A673 (cell line): ENCODE data around the gene SPON1. TPM values are rescaled to one million over a fixed set of nuclear protein-coding genes. Genes with fewer than 3 reads are reported as not detected.

ENCODE experiments used
- BruUV-seq: library from RNA; stranded (reverse); fragments of 400-500 nt; replicated peaks from 2 replicates; lab custom pipeline; 2021; lab: Mats Ljungman, UMichigan
- CTCF ChIA-PET: fragments of 300-600 bp; sonication (Branson Sonifier 250); formaldehyde crosslinking; loops from one replicate; lab custom pipeline; 2022; ENCODE audit warnings: antibody characterized with exemption; lab: Charles Lee
- POLR2A ChIA-PET: fragments of 300-600 bp; sonication (Branson Sonifier 250); formaldehyde crosslinking; loops from one replicate; lab custom pipeline; 2022; ENCODE audit warnings: antibody characterized with exemption; ENCODE audit not compliant: low non-redundant PET; lab: Charles Lee
- DNase-seq: peaks from one replicate; pipeline ENCODE4 v3.0.0-alpha.2; 2015; ENCODE audit warnings: low spot score
- H3K27ac ChIP-seq: fragments of 200-600 bp; sonication (generic); 2 replicates; pipeline ENCODE4 v1.5.1; 2016; ENCODE audit warnings: mixed run types, low read depth, mild to moderate bottlenecking, mixed read lengths, antibody characterized with exemption, low read length; ENCODE audit not compliant: poor library complexity, severe bottlenecking
- H3K27me3 ChIP-seq: fragments of 200-600 bp; sonication (generic); replicated peaks from 2 replicates; pipeline ENCODE4 v1.6.1; 2017; ENCODE audit warnings: mixed run types, low read depth, mild to moderate bottlenecking, mixed read lengths, antibody characterized with exemption, low read length; ENCODE audit not compliant: insufficient read depth, poor library complexity
- H3K36me3 ChIP-seq: fragments of 200-600 bp; sonication (generic); 2 replicates; pipeline ENCODE4 v1.6.1; 2016; ENCODE audit warnings: mixed run types, mild to moderate bottlenecking, mixed read lengths, antibody characterized with exemption, low read length; ENCODE audit not compliant: insufficient read depth, poor library complexity, severe bottlenecking
- H3K4me1 ChIP-seq: fragments of 200-600 bp; sonication (generic); 2 replicates; pipeline ENCODE4 v1.6.1; 2017; ENCODE audit warnings: mixed run types, mild to moderate bottlenecking, mixed read lengths, antibody characterized with exemption, low read length; ENCODE audit not compliant: insufficient read depth, poor library complexity, severe bottlenecking
- H3K4me3 ChIP-seq: fragments of 200-600 bp; sonication (generic); 2 replicates; pipeline ENCODE4 v1.5.1; 2016; ENCODE audit warnings: low read depth, mixed run types, mild to moderate bottlenecking, mixed read lengths, low read length; ENCODE audit not compliant: poor library complexity, severe bottlenecking
- H3K9me3 ChIP-seq: fragments of 200-600 bp; sonication (generic); 2 replicates; pipeline ENCODE4 v1.6.1; 2016; ENCODE audit warnings: mixed run types, low read depth, mild to moderate bottlenecking, mixed read lengths, antibody characterized with exemption, low read length; ENCODE audit not compliant: poor library complexity, severe bottlenecking
- EZH2 ChIP-seq: fragments of 200-600 bp; sonication (generic); IDR thresholded peaks from 2 replicates; pipeline ENCODE4 v1.6.1; 2017; ENCODE audit warnings: borderline replicate concordance, low read depth, mild to moderate bottlenecking, mixed read lengths, antibody characterized with exemption, low read length; ENCODE audit not compliant: poor library complexity, severe bottlenecking
- intact Hi-C: fragments of 100-400 bp; cut with micrococcal nuclease; formaldehyde crosslinking; loops from one replicate; pipeline ENCODE4 v1.10.0; 2022; ENCODE audit not compliant: unreplicated experiment
- total RNA-seq: library from RNA; stranded (reverse); gene quantifications from 2 replicates; pipeline ENCODE4 v1.2.3, GENCODE V29; 2021
- TF ChIP-seq, protein P1 (sequence below): fragments of 300-800, 200-600 bp; sonication (generic); conservative IDR thresholded peaks from 2 replicates; pipeline ENCODE4 v1.5.1; 2017; ENCODE audit warnings: low read depth, mild to moderate bottlenecking, antibody characterized with exemption, low read length, moderate library complexity, mixed read lengths

The SPON1 gene
- total RNA-seq, 1 experiment from 2014 or later = not detected

DNA sequence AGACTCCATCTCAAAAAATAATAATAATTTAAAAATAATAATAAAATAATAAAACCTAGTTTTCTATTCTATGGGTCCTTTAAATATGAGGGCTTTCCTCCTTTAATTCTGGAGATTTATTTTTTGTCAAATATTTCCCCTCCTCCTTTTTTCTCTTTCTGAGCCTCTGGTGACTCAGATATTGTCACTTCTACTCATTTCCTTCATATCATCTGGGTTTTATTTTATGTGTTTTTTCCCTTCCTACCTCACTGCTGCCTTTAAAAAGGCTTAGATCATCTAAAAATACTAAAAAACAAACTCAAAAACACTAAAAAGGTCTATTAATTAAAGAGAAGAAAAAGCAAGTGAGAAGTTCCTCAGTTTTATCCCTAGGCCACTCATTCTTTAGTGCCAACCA lies 138.9 kb downstream of the SPON1 start:
- H3K9me3 ChIP-seq = no peaks in the 10 kb centered on the region
- no peaks in the 10 kb centered on the region for H3K36me3 ChIP-seq
- H3K4me1 ChIP-seq = no peaks in the 10 kb centered on the region
- peaks cover 6% of the 10 kb centered on the region for H3K27me3 ChIP-seq
- no peak for TF ChIP-seq EZH2
- TF ChIP-seq, protein P1, sequence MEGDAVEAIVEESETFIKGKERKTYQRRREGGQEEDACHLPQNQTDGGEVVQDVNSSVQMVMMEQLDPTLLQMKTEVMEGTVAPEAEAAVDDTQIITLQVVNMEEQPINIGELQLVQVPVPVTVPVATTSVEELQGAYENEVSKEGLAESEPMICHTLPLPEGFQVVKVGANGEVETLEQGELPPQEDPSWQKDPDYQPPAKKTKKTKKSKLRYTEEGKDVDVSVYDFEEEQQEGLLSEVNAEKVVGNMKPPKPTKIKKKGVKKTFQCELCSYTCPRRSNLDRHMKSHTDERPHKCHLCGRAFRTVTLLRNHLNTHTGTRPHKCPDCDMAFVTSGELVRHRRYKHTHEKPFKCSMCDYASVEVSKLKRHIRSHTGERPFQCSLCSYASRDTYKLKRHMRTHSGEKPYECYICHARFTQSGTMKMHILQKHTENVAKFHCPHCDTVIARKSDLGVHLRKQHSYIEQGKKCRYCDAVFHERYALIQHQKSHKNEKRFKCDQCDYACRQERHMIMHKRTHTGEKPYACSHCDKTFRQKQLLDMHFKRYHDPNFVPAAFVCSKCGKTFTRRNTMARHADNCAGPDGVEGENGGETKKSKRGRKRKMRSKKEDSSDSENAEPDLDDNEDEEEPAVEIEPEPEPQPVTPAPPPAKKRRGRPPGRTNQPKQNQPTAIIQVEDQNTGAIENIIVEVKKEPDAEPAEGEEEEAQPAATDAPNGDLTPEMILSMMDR = no peak
- no peak overlapping the region for H3K4me3 ChIP-seq
- intact Hi-C loops = no loop called here
- no peak overlapping the region for H3K27ac ChIP-seq
- BruUV-seq = no TSS peak
- no peak for DNase-seq
- POLR2A ChIA-PET = no interaction called here
- CTCF ChIA-PET = no interaction called here

DNA sequence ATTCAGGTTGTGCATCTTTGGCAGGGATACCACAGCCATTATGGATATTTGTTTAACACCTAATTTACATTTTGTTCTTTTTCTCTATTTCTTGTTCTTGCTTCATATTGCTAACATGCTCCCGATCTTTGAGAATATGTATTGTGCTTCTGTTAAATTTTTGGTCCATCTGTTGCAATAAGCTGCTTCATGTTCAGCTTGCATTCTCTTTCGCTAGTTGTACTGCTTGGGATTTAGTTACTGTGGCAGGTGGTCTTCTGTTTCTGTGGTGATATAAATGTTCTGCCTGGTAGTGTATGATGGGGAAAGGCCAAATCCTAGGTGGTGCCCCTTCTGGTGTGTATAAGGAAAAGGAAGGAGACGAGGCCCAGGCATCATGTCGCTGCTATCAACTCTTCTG lies 140.2 kb downstream of the SPON1 start:
- DNase-seq = no peak
- Histone ChIP-seq H3K4me3 (no peak overlapping the region), H3K36me3 (no peaks in the 10 kb centered on the region), H3K27me3 (peaks cover 6% of the 10 kb centered on the region), H3K4me1 (no peaks in the 10 kb centered on the region), H3K9me3 (no peaks in the 10 kb centered on the region), H3K27ac (no peak overlapping the region)
- no TSS peak for BruUV-seq
- intact Hi-C loops = no loop called here
- ChIA-PET POLR2A (no interaction called here), CTCF (no interaction called here)
- no peak for TF ChIP-seq EZH2
- TF ChIP-seq, protein P1 = no peak

DNA sequence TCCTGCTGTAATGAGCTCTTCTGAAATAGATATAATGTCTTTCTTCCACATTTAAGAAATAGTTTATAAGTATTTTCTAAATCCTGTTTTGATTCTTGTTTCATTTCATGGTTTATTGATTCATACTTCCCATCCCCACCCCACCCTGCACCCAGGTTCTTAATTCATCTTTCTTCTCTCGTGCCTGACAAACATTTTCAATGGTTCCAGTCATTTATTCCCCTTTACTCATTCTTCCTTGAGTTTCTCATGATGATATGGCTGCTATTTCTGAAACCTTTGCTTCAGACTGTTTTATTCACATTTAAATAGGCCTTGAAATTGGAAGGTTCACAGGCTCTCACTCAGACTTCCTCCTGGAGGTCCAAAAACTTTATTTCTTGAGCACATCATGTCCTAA lies 142.9 kb downstream of the SPON1 start:
- Histone ChIP-seq H3K27me3 (peaks cover 6% of the 10 kb centered on the region), H3K4me1 (no peaks in the 10 kb centered on the region), H3K36me3 (no peaks in the 10 kb centered on the region), H3K27ac (no peak overlapping the region), H3K4me3 (no peak overlapping the region), H3K9me3 (no peaks in the 10 kb centered on the region)
- TF ChIP-seq, protein P1 = no peak
- TF ChIP-seq EZH2 = no peak
- ChIA-PET CTCF (no interaction called here), POLR2A (no interaction called here)
- no peak for DNase-seq
- intact Hi-C loops = no loop called here
- BruUV-seq = no TSS peak
